ENCODE results near the gene NUDT8. TPM values are rescaled to one million over a fixed set of nuclear protein-coding genes. Genes with fewer than 3 reads are reported as not detected.
A peak's percentile ranks its signal among the peaks of the same experiment; 100 is the strongest.

NUDT8 gene
- total and polyA plus RNA-seq, 9 of the 15 experiments (the other 6 are each of a cell fraction or from before 2014, with no cell fraction given): 0.23 to 27.8 (median 5.0) TPM

GRCh38 chr11:67630228-67630942, 648 bp upstream of the NUDT8 start (continued):
- TF ChIP-seq ZNF263 (CRISPR knock-in tag; IDR thresholded peaks at IDR 0.05; ENCODE audit: borderline replicate concordance) (peak; percentile 76), ZNF592 (IDR thresholded peaks at IDR 0.05) (no peak), FOXA1 (IDR thresholded peaks at IDR 0.05; ENCODE audit: borderline replicate concordance) (no peak), IFI16 (CRISPR knock-in tag; IDR thresholded peaks at IDR 0.05) (no peak), CREB5 (CRISPR knock-in tag; IDR thresholded peaks at IDR 0.05) (no peak), SMARCC2 (IDR thresholded peaks at IDR 0.05; ENCODE audit: low read depth) (no peak), RCOR1 (IDR thresholded peaks at IDR 0.05; ENCODE audit: borderline replicate concordance in 1 of 2, low read depth in 2 of 2, low read length in 2 of 2) (no peak; a peak in 1 of 4 replicates), RBM25 (IDR thresholded peaks at IDR 0.05; ENCODE audit: low read depth, low read length, severe bottlenecking) (no peak), ZNF165 (CRISPR knock-in tag; IDR thresholded peaks at IDR 0.05; ENCODE audit: borderline replicate concordance) (no peak), TEAD2 (tag; IDR thresholded peaks at IDR 0.05) (no peak), NCOA1 (IDR thresholded peaks at IDR 0.05; ENCODE audit: low read depth) (no peak; the same call in 1 of the 2 replicates), MYC (IDR thresholded peaks at IDR 0.05; ENCODE audit: low read depth, low read length) (no peak; the same call in 1 of the 2 replicates), MYC (CRISPR knock-in tag; IDR thresholded peaks at IDR 0.05; ENCODE audit: borderline replicate concordance, low read depth) (peak; percentile 48; the same call in 1 of the 2 replicates), ERF (CRISPR knock-in tag; IDR thresholded peaks at IDR 0.05) (peak; percentile 83; the same call in 1 of the 2 replicates), PHF21A (IDR thresholded peaks at IDR 0.05; ENCODE audit: borderline replicate concordance, low read depth) (no peak), AFF4 (CRISPR knock-in tag; IDR thresholded peaks at IDR 0.05) (peak; percentile 82), CCNT2 (IDR thresholded peaks at IDR 0.05; ENCODE audit: borderline replicate concordance, extremely low read depth, insufficient read length, low read depth, low read length) (peak; percentile 36), BACH1 (tag; IDR thresholded peaks at IDR 0.05) (no peak), RFX1 (IDR thresholded peaks at IDR 0.05) (no peak)

All from K562 (cell line).